ENCODE data around the gene FAM20C. TPM values are rescaled to one million over a fixed set of nuclear protein-coding genes. Genes with fewer than 3 reads are reported as not detected.

The FAM20C gene
- total RNA-seq, 2 experiments from 2014 or later = not detected

- DNase-seq (ENCODE audit: low spot score) = no peak
- ChIA-PET CTCF (ENCODE audit: unreplicated experiment) (no interaction called here), POLR2A (no interaction called here)
- no peaks in the 10 kb centered on the region for H3K79me2 ChIP-seq (ENCODE audit: insufficient read depth, low read depth, low read length)
- no peaks in the 10 kb centered on the region for H3K36me3 ChIP-seq (ENCODE audit: insufficient read depth, low read length)
- no peaks in the 10 kb centered on the region for H3K4me1 ChIP-seq (ENCODE audit: insufficient read depth, low read length, poor library complexity, severe bottlenecking)
- H2AFZ ChIP-seq (ENCODE audit: low read length) = no peak overlapping the region
- intact Hi-C loops (cut with micrococcal nuclease; ENCODE audit: unreplicated experiment) = no loop called here
- no TSS peak for BruUV-seq (replicated peaks)
- no peaks in the 10 kb centered on the region for H4K20me1 ChIP-seq (ENCODE audit: insufficient read depth, low read length)
- H3K27ac ChIP-seq (ENCODE audit: low read depth, low read length, poor library complexity, severe bottlenecking) = no peak overlapping the region
- no peak overlapping the region for H3K4me2 ChIP-seq (ENCODE audit: low read length)
- H3K9me2 ChIP-seq (ENCODE audit: insufficient read depth, low read length) = no peaks in the 10 kb centered on the region
- no peaks in the 10 kb centered on the region for H3K9me3 ChIP-seq (ENCODE audit: low read length)
- TF ChIP-seq EZH2phosphoT487 (IDR thresholded peaks at IDR 0.05; ENCODE audit: borderline replicate concordance, low read depth, low read length) = no peak
- TF ChIP-seq, protein P1, sequence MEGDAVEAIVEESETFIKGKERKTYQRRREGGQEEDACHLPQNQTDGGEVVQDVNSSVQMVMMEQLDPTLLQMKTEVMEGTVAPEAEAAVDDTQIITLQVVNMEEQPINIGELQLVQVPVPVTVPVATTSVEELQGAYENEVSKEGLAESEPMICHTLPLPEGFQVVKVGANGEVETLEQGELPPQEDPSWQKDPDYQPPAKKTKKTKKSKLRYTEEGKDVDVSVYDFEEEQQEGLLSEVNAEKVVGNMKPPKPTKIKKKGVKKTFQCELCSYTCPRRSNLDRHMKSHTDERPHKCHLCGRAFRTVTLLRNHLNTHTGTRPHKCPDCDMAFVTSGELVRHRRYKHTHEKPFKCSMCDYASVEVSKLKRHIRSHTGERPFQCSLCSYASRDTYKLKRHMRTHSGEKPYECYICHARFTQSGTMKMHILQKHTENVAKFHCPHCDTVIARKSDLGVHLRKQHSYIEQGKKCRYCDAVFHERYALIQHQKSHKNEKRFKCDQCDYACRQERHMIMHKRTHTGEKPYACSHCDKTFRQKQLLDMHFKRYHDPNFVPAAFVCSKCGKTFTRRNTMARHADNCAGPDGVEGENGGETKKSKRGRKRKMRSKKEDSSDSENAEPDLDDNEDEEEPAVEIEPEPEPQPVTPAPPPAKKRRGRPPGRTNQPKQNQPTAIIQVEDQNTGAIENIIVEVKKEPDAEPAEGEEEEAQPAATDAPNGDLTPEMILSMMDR (conservative IDR thresholded peaks at IDR 0.05; ENCODE audit: low read length) = no peak
- no peak overlapping the region for H3K4me3 ChIP-seq (ENCODE audit: low read depth, low read length, poor library complexity, severe bottlenecking)
These were observed 13.9 kb upstream of the FAM20C start for GRCh38 chr7:178444-178843.

GRCh38 chr7:179209-179681, 13.1 kb upstream of the FAM20C start:
- DNase-seq (ENCODE audit: low spot score) = no peak
- Histone ChIP-seq H3K4me2 (ENCODE audit: low read length) (no peak overlapping the region), H3K27ac (ENCODE audit: low read depth, low read length, poor library complexity, severe bottlenecking) (no peak overlapping the region), H3K36me3 (ENCODE audit: insufficient read depth, low read length) (no peaks in the 10 kb centered on the region), H3K9me2 (ENCODE audit: insufficient read depth, low read length) (no peaks in the 10 kb centered on the region), H3K4me1 (ENCODE audit: insufficient read depth, low read length, poor library complexity, severe bottlenecking) (no peaks in the 10 kb centered on the region), H4K20me1 (ENCODE audit: insufficient read depth, low read length) (no peaks in the 10 kb centered on the region), H3K4me3 (ENCODE audit: low read depth, low read length, poor library complexity, severe bottlenecking) (no peak overlapping the region), H2AFZ (ENCODE audit: low read length) (no peak overlapping the region), H3K9me3 (ENCODE audit: low read length) (no peaks in the 10 kb centered on the region), H3K79me2 (ENCODE audit: insufficient read depth, low read depth, low read length) (no peaks in the 10 kb centered on the region)
- ChIA-PET POLR2A (no interaction called here), CTCF (ENCODE audit: unreplicated experiment) (no interaction called here)
- BruUV-seq (replicated peaks) = no TSS peak
- TF ChIP-seq, protein P1 (conservative IDR thresholded peaks at IDR 0.05; ENCODE audit: low read length) = no peak
- TF ChIP-seq EZH2phosphoT487 (IDR thresholded peaks at IDR 0.05; ENCODE audit: borderline replicate concordance, low read depth, low read length) = no peak
- intact Hi-C loops (cut with micrococcal nuclease; ENCODE audit: unreplicated experiment) = no loop called here

GRCh38 chr7:179948-180694, 12.2 kb upstream of the FAM20C start:
- ChIA-PET CTCF (ENCODE audit: unreplicated experiment) (no interaction called here), POLR2A (no interaction called here)
- Histone ChIP-seq H2AFZ (ENCODE audit: low read length) (no peak overlapping the region), H3K4me1 (ENCODE audit: insufficient read depth, low read length, poor library complexity, severe bottlenecking) (no peaks in the 10 kb centered on the region), H3K36me3 (ENCODE audit: insufficient read depth, low read length) (no peaks in the 10 kb centered on the region), H3K9me3 (ENCODE audit: low read length) (no peaks in the 10 kb centered on the region), H3K4me2 (ENCODE audit: low read length) (no peak overlapping the region), H3K79me2 (ENCODE audit: insufficient read depth, low read depth, low read length) (no peaks in the 10 kb centered on the region), H3K4me3 (ENCODE audit: low read depth, low read length, poor library complexity, severe bottlenecking) (no peak overlapping the region), H3K27ac (ENCODE audit: low read depth, low read length, poor library complexity, severe bottlenecking) (no peak overlapping the region), H4K20me1 (ENCODE audit: insufficient read depth, low read length) (no peaks in the 10 kb centered on the region), H3K9me2 (ENCODE audit: insufficient read depth, low read length) (no peaks in the 10 kb centered on the region)
- TF ChIP-seq, protein P1 (conservative IDR thresholded peaks at IDR 0.05; ENCODE audit: low read length) = no peak
- no peak for TF ChIP-seq EZH2phosphoT487 (IDR thresholded peaks at IDR 0.05; ENCODE audit: borderline replicate concordance, low read depth, low read length)
- BruUV-seq (replicated peaks) = no TSS peak
- intact Hi-C loops (cut with micrococcal nuclease; ENCODE audit: unreplicated experiment) = no loop called here
- no peak for DNase-seq (ENCODE audit: low spot score)
